Measurements from ENCODE around the gene POP7.

The POP7 gene

GRCh38 chr7:100726996-100727761, 21.3 kb downstream of the POP7 start:
- peak; percentile 36 for DNase-seq (ENCODE audit: low read depth)

GRCh38 chr7:100728196-100728595, 22.3 kb downstream of the POP7 start:
- DNase-seq (ENCODE audit: low read depth), result no peak

GRCh38 chr7:100730136-100730800, 24.3 kb downstream of the POP7 start:
- no peak for DNase-seq (ENCODE audit: low read depth)

- no peak for DNase-seq (ENCODE audit: low read depth)
These were observed 26.2 kb downstream of the POP7 start for GRCh38 chr7:100731937-100732636.

GRCh38 chr7:100735730-100736129, 29.8 kb downstream of the POP7 start:
- DNase-seq (ENCODE audit: low read depth), result no peak

- no peak for DNase-seq (ENCODE audit: low read depth)
These were observed 30.8 kb downstream of the POP7 start for GRCh38 chr7:100736671-100737070.

GRCh38 chr7:100739934-100740333, 34.0 kb downstream of the POP7 start:
- no peak for DNase-seq (ENCODE audit: low read depth)

GRCh38 chr7:100744605-100745004, 38.7 kb downstream of the POP7 start:
- no peak for DNase-seq (ENCODE audit: low read depth)

- peak; percentile 3 for DNase-seq (ENCODE audit: low read depth)
These were observed 39.3 kb downstream of the POP7 start for GRCh38 chr7:100745184-100745583.

- DNase-seq (ENCODE audit: low read depth), result no peak
These were observed 47.1 kb downstream of the POP7 start for GRCh38 chr7:100752994-100753393.

- no peak for DNase-seq (ENCODE audit: low read depth)
These were observed 47.8 kb downstream of the POP7 start for GRCh38 chr7:100753750-100754149.

All from ELR (cell line).